Keratinocyte (primary cell): ENCODE measurements around the gene KIR2DL3. TPM values are rescaled to one million over a fixed set of nuclear protein-coding genes. Genes with fewer than 3 reads are reported as not detected.

ENCODE experiments used
- DNase-seq: peaks from one replicate; pipeline ENCODE4 v3.0.0-alpha.2; 2011; ENCODE audit warnings: low read depth, missing footprints, low spot score
- FAIRE-seq: peaks from 2 replicates; lab custom pipeline; 2011; peaks lifted over from hg19 to GRCh38; lab: Jason Lieb, UNC
- H2AFZ ChIP-seq: 2 replicates; pipeline ENCODE4 v1.6.0; 2012; ENCODE audit warnings: low read length, control low read depth, inconsistent platforms; ENCODE audit not compliant: control insufficient read depth
- H3K27ac ChIP-seq: 2 replicates; pipeline ENCODE4 v1.5.1; 2011; ENCODE audit warnings: low read length; ENCODE audit not compliant: control insufficient read depth, insufficient read depth
- H3K27me3 ChIP-seq: 3 replicates; pipeline ENCODE4 v1.6.0; 2011; ENCODE audit warnings: low read length; ENCODE audit not compliant: control insufficient read depth, insufficient read depth; ENCODE audit errors: extremely low read depth
- H3K36me3 ChIP-seq, 2 experiments: 2 replicates in 1 of 2; 3 replicates in 1 of 2; pipeline ENCODE4 v1.5.1; 2011; ENCODE audit warnings: low read length in 2 of 2, mild to moderate bottlenecking in 1 of 2; ENCODE audit not compliant: control insufficient read depth in 2 of 2, insufficient read depth in 2 of 2; ENCODE audit errors: extremely low read depth in 1 of 2
- H3K4me1 ChIP-seq: 3 replicates; pipeline ENCODE4 v1.5.1; 2011; ENCODE audit warnings: low read length; ENCODE audit not compliant: control insufficient read depth, insufficient read depth; ENCODE audit errors: extremely low read depth
- H3K4me2 ChIP-seq: 3 replicates; pipeline ENCODE4 v1.6.0; 2011; ENCODE audit warnings: low read depth, low read length; ENCODE audit not compliant: control insufficient read depth, insufficient read depth; ENCODE audit errors: extremely low read depth
- H3K4me3 ChIP-seq, 3 experiments: fragments of 200-600 bp in 1 of 3; sonication (generic) in 1 of 3; 2 replicates in 2 of 3; 3 replicates in 1 of 3; pipeline ENCODE4 v1.5.1; 2011 to 2016; ENCODE audit warnings: low read length in 3 of 3, mild to moderate bottlenecking in 3 of 3, control low read depth in 2 of 3, inconsistent platforms in 1 of 3, low read depth in 1 of 3, mixed read lengths in 1 of 3, mixed run types in 1 of 3, moderate library complexity in 1 of 3; ENCODE audit not compliant: control insufficient read depth in 2 of 3, insufficient read depth in 2 of 3; ENCODE audit errors: extremely low read depth in 1 of 3
- H3K79me2 ChIP-seq: 2 replicates; pipeline ENCODE4 v1.6.0; 2012; ENCODE audit warnings: low read length; ENCODE audit not compliant: control insufficient read depth, insufficient read depth
- H3K9ac ChIP-seq: 3 replicates; pipeline ENCODE4 v1.6.0; 2011; ENCODE audit warnings: low read length; ENCODE audit not compliant: control insufficient read depth, insufficient read depth; ENCODE audit errors: extremely low read depth
- H3K9me1 ChIP-seq: 3 replicates; pipeline ENCODE4 v1.6.0; 2011; ENCODE audit warnings: low read length; ENCODE audit not compliant: control insufficient read depth, insufficient read depth; ENCODE audit errors: extremely low read depth
- H3K9me3 ChIP-seq: 2 replicates; pipeline ENCODE4 v1.5.1; 2012; ENCODE audit warnings: low read depth, low read length; ENCODE audit not compliant: control insufficient read depth
- H4K20me1 ChIP-seq: 3 replicates; pipeline ENCODE4 v1.6.0; 2011; ENCODE audit warnings: low read length; ENCODE audit not compliant: control insufficient read depth, insufficient read depth; ENCODE audit errors: extremely low read depth
- EZH2 ChIP-seq: IDR thresholded peaks from one replicate; pipeline ENCODE4 v1.6.1; 2012; ENCODE audit warnings: inconsistent platforms, mild to moderate bottlenecking, low read length, moderate library complexity
- dilution Hi-C: fragments of 300-500 bp; cut with MboI; formaldehyde crosslinking; loops from one replicate; pipeline ENCODE4 v1.7.0; 2020; ENCODE audit warnings: low sequenced_read_pairs; ENCODE audit not compliant: extremely low pct_ligation_motif_present
- polyA plus RNA-seq, 5 experiments: library from polyadenylated mRNA; depleted of rRNA in 3 of 5; stranded (reverse) in 3 of 5; stranded (forward) in 1 of 5; unstranded in 1 of 5; fragments of >200 nt; gene quantifications; 1 replicate in 1 of 5; 2 replicates in 3 of 5; 3 replicates in 1 of 5; pipeline versions ENCODE4 v1.2.1 to v1.2.3, GENCODE V29; 2011 to 2012; ENCODE audit warnings: missing spikeins in 2 of 5, low read depth in 1 of 5, low replicate concordance in 1 of 5
- TF ChIP-seq, protein P1 (sequence below), 3 experiments: IDR thresholded peaks in 1 of 3; conservative IDR thresholded peaks in 1 of 3; optimal IDR thresholded peaks in 1 of 3; 2 replicates in 2 of 3; 3 replicates in 1 of 3; pipeline versions ENCODE3 to v1.5.1; 2011; ENCODE audit warnings: low read length in 3 of 3, mild to moderate bottlenecking in 3 of 3, moderate library complexity in 2 of 3, control low read depth in 1 of 3, inconsistent platforms in 1 of 3; ENCODE audit not compliant: insufficient read depth in 2 of 3; ENCODE audit errors: extremely low read depth in 1 of 3

KIR2DL3 gene
- polyA plus RNA-seq, 1 donor (not counting 4 experiments of a cell fraction or from before 2014, with no cell fraction given): not detected

DNA sequence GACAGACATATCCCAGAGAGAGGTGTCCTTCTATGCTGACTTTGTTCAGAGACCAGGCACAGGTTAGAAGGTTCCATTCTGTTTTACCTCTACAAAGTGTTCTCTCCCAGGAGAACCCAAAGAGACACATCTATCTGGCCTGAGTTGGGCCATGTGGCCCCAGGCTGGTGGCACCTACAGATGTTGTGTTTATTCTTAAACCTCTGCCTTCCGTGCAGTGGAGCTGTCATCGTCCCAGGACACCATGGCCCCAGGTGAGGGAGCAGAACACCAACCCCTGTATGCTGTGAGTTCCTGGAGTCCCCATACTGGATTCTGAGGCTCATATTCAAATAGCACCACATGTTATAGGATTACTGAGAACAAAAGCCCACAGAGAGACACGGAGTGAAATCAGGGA is 10.1 kb upstream of the KIR2DL3 start:
- H3K9me3 ChIP-seq: peaks cover 7% of the 10 kb centered on the region
- H3K27ac ChIP-seq: no peak overlapping the region
- no peak overlapping the region for H3K4me2 ChIP-seq
- dilution Hi-C loops: no loop called here
- no peak overlapping the region for H3K4me3 ChIP-seq
- FAIRE-seq (no peak), DNase-seq (no peak)
- no peaks in the 10 kb centered on the region for H3K27me3 ChIP-seq
- no peaks in the 10 kb centered on the region for H4K20me1 ChIP-seq
- no peak for TF ChIP-seq EZH2
- TF ChIP-seq, protein P1, sequence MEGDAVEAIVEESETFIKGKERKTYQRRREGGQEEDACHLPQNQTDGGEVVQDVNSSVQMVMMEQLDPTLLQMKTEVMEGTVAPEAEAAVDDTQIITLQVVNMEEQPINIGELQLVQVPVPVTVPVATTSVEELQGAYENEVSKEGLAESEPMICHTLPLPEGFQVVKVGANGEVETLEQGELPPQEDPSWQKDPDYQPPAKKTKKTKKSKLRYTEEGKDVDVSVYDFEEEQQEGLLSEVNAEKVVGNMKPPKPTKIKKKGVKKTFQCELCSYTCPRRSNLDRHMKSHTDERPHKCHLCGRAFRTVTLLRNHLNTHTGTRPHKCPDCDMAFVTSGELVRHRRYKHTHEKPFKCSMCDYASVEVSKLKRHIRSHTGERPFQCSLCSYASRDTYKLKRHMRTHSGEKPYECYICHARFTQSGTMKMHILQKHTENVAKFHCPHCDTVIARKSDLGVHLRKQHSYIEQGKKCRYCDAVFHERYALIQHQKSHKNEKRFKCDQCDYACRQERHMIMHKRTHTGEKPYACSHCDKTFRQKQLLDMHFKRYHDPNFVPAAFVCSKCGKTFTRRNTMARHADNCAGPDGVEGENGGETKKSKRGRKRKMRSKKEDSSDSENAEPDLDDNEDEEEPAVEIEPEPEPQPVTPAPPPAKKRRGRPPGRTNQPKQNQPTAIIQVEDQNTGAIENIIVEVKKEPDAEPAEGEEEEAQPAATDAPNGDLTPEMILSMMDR (optimal IDR thresholded peaks at IDR 0.05 in 1 of 3, IDR thresholded peaks at IDR 0.05 in 1 of 3, conservative IDR thresholded peaks at IDR 0.05 in 1 of 3; ENCODE audit: extremely low read depth in 1 of 3, insufficient read depth in 2 of 3, low read length in 3 of 3): no peak
- no peak overlapping the region for H3K9ac ChIP-seq
- H3K4me1 ChIP-seq: no peaks in the 10 kb centered on the region
- H3K9me1 ChIP-seq: no peaks in the 10 kb centered on the region
- H3K36me3 ChIP-seq: no peaks in the 10 kb centered on the region
- H2AFZ ChIP-seq: no peak overlapping the region
- H3K79me2 ChIP-seq: no peaks in the 10 kb centered on the region

DNA sequence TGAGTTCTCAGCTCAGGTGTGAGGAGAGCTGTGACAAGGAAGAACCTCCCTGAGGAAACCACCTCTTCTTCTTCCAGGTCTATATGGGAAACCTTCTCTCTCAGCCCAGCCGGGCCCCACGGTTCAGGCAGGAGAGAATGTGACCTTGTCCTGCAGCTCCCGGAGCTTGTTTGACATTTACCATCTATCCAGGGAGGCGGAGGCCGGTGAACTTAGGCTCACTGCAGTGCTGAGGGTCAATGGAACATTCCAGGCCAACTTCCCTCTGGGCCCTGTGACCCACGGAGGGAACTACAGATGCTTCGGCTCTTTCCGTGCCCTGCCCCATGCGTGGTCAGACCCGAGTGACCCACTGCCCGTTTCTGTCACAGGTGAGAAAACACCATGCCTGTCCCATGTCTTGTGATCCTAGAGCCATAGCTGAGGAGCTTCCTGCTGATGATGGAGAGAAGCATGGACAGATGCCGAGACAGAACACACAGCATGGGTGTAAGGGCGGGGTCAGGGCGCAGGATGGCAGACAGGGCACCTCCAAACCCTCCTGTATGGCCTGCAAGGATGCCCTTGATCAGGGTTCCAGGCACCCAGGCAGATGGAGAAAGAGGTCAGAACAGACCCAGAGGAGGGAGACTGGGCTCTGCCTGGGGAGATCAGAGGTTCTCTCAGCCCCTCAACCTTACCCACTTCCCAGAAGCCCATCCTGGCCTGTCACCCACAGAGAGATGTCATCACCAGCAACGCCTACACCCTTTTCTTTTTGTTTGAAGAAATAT is 8.7 kb upstream of the KIR2DL3 start:
- DNase-seq (no peak), FAIRE-seq (no peak)
- Histone ChIP-seq H2AFZ (no peak overlapping the region), H4K20me1 (no peaks in the 10 kb centered on the region), H3K4me3 (no peak overlapping the region), H3K79me2 (no peaks in the 10 kb centered on the region), H3K9ac (no peak overlapping the region), H3K27ac (no peak overlapping the region), H3K4me1 (no peaks in the 10 kb centered on the region), H3K27me3 (no peaks in the 10 kb centered on the region), H3K9me3 (peaks cover 7% of the 10 kb centered on the region), H3K4me2 (no peak overlapping the region), H3K9me1 (no peaks in the 10 kb centered on the region), H3K36me3 (no peaks in the 10 kb centered on the region)
- no peak for TF ChIP-seq EZH2
- TF ChIP-seq, protein P1 (optimal IDR thresholded peaks at IDR 0.05 in 1 of 3, IDR thresholded peaks at IDR 0.05 in 1 of 3, conservative IDR thresholded peaks at IDR 0.05 in 1 of 3; ENCODE audit: extremely low read depth in 1 of 3, insufficient read depth in 2 of 3, low read length in 3 of 3): no peak
- dilution Hi-C loops: no loop called here
